Psoas muscle (tissue), 8 donors: Measurements from ENCODE around the gene C7orf57. TPM values are rescaled to one million over a fixed set of nuclear protein-coding genes. Genes with fewer than 3 reads are reported as not detected.

ENCODE experiments used
- ATAC-seq, 4 donors: fragments of 200-7000 bp; cut with Tn5 transposase; one replicate each; pipeline ENCODE4 v1.9.1; 2020; ENCODE audit warnings: moderate library complexity in 3 of 4, mild to moderate bottlenecking in 2 of 4
- DNase-seq, 2 donors: peaks; one replicate each; pipeline ENCODE4 v3.0.0-alpha.2; 2020
- H3K27ac ChIP-seq: fragments of 200-600 bp; one replicate; pipeline ENCODE4 v1.8.0; 2022
- H3K27me3 ChIP-seq, 3 donors: fragments of 200-600 bp in 1 of 3; one replicate each; pipeline versions ENCODE4 v1.6.1 to v1.8.0; 2013 to 2022; ENCODE audit warnings: low read length in 2 of 3, mild to moderate bottlenecking in 2 of 3, moderate library complexity in 1 of 3; ENCODE audit not compliant: insufficient read depth in 3 of 3
- H3K36me3 ChIP-seq, 2 donors: fragments of 200-600 bp in 1 of 2; one replicate each; pipeline versions ENCODE4 v1.6.1 to v1.8.0; 2013 to 2022; ENCODE audit warnings: low read depth in 1 of 2, mild to moderate bottlenecking in 1 of 2, moderate library complexity in 1 of 2; ENCODE audit not compliant: insufficient read depth in 1 of 2
- H3K4me1 ChIP-seq: fragments of 200-600 bp; one replicate; pipeline ENCODE4 v1.8.0; 2022
- H3K4me3 ChIP-seq: fragments of 200-600 bp; one replicate; pipeline ENCODE4 v1.8.0; 2022; ENCODE audit warnings: mild to moderate bottlenecking
- H3K9me3 ChIP-seq: fragments of 200-600 bp; one replicate; pipeline ENCODE4 v1.8.0; 2022
- WGBS, 3 donors: extraction: QIAGEN DNeasy Blood & Tissue Kit; methylation state at CpG; one replicate each; pipeline versions ENCODE4 v1.1.6 to v1.1.7; 2013; 5-methylcytosine and 5-hydroxymethylcytosine counted together
- intact Hi-C, 2 donors: fragments of 100-400 bp; cut with DNase I; formaldehyde crosslinking; loops; one replicate each; pipeline versions ENCODE4 v1.11.0 to v1.14.2; 2022
- polyA plus RNA-seq, 3 donors: library from polyadenylated mRNA; stranded (reverse); fragments of 200-250 nt; gene quantifications; one replicate each; pipeline ENCODE4 v1.2.3, GENCODE V29; 2013
- total RNA-seq, 4 donors: library from RNA; stranded (reverse); fragmentation: NEBNext Ultra II Directional in 2 of 4; extraction: Animal tissue kit (Norgen Biotek cat#: 25700) in 2 of 4; gene quantifications; one replicate each; pipeline versions ENCODE4 v1.2.1 to v1.2.4, GENCODE V29; 2021 to 2023
- TF ChIP-seq, protein P1 (sequence below): fragments of 200-600 bp; IDR thresholded peaks from one replicate; pipeline ENCODE4 v1.8.0; 2022; ENCODE audit warnings: antibody characterized with exemption
- donor health status: healthy with polysubstance abuse.
- donor health status: DM: no; HTN: no; CAD: no; lungs with moderate emphysema.
- donor health status: Bipolar disorder and iron deficiency.
- donor health status: healthy.
- donor health status: DM: yes; HTN: yes; CAD: no.
- donor health status: DM: no; HTN: no; CAD: no.
- donor health status: DM: no; HTN: no; CAD: no.
- donor health status: DM: yes; HTN: yes; CAD: no.

The C7orf57 gene
- total and polyA plus RNA-seq, 7 donors = 0.01 to 0.06 TPM; not detected in 5

DNA sequence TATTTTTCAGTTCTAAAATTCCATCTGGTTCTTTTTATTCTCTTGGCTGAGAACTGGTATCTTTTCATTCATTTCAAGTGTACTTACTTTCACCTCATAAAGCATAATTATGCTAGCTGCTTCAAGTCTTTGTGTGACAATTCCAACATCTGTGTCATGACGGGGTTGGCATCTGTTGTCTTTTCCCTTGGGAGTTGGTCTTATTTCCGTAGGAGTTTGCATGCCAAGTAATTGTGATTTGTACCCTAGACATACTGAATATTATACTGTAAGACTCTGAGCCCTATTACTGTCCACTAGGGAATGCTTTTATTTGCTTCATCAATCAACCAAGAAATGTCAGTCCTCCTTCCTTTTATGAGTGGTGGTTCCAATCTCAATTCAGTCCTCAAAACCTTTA lies 31.3 kb upstream of the C7orf57 start:
- no peaks in the 10 kb centered on the region for H3K36me3 ChIP-seq
- intact Hi-C loops = no loop called here
- WGBS, 3 donors = 7 to 12% (median 7%) methylated on average over 2 of the region's 2 CpGs
- H3K9me3 ChIP-seq = no peaks in the 10 kb centered on the region
- no peaks in the 10 kb centered on the region for H3K27me3 ChIP-seq
- H3K4me1 ChIP-seq = no peaks in the 10 kb centered on the region
- TF ChIP-seq, protein P1, sequence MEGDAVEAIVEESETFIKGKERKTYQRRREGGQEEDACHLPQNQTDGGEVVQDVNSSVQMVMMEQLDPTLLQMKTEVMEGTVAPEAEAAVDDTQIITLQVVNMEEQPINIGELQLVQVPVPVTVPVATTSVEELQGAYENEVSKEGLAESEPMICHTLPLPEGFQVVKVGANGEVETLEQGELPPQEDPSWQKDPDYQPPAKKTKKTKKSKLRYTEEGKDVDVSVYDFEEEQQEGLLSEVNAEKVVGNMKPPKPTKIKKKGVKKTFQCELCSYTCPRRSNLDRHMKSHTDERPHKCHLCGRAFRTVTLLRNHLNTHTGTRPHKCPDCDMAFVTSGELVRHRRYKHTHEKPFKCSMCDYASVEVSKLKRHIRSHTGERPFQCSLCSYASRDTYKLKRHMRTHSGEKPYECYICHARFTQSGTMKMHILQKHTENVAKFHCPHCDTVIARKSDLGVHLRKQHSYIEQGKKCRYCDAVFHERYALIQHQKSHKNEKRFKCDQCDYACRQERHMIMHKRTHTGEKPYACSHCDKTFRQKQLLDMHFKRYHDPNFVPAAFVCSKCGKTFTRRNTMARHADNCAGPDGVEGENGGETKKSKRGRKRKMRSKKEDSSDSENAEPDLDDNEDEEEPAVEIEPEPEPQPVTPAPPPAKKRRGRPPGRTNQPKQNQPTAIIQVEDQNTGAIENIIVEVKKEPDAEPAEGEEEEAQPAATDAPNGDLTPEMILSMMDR = no peak
- H3K4me3 ChIP-seq = no peak overlapping the region
- H3K27ac ChIP-seq = no peak overlapping the region
- DNase-seq = no peak
- no peak for ATAC-seq

DNA sequence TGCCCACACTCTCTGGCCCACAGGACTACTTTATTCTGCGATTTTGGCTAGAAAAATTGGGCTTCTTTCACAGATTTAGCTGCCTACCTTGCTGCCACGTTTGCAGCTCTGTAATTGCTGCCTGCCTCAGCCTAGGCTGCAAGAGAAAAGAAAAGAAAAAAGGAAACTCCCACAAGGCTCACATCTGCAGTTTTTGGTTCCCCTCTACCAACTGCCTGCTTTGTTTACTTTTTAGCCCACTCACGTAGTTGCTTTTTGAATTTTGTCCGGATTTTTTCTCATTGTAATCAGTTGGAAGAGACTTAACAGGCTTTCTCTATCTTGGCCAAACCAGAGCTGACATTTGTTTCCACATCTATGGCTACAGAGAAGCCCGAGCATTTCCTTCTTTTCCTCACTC lies 30.7 kb upstream of the C7orf57 start:
- no peaks in the 10 kb centered on the region for H3K9me3 ChIP-seq
- H3K27me3 ChIP-seq = no peaks in the 10 kb centered on the region
- DNase-seq (no peak), ATAC-seq (no peak)
- H3K4me1 ChIP-seq = no peaks in the 10 kb centered on the region
- 17 to 35% (median 23%) methylated on average over 5 of the region's 5 CpGs for WGBS, 3 donors
- no peak overlapping the region for H3K4me3 ChIP-seq
- intact Hi-C loops = no loop called here
- H3K27ac ChIP-seq = no peak overlapping the region
- H3K36me3 ChIP-seq = no peaks in the 10 kb centered on the region
- TF ChIP-seq, protein P1 = no peak

DNA sequence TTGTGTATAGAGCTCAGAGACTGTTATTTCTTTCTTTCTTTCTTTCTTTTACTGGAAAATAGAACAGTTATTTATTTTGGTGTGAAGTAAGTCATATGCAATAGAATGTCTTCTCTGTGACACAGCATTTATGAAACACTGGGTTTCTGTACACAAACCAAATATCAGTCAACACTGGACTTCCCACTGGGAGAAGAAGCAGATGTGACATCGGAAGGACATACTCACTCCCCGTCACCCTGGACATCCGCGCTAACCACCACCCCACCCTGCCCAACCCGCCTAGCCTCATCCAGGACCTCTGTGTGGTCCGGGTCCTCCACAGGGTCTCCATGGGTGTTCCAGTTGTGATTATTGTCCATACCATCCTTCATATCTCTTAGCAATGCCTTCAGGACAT lies 28.5 kb upstream of the C7orf57 start:
- no peaks in the 10 kb centered on the region for H3K9me3 ChIP-seq
- no peak overlapping the region for H3K4me3 ChIP-seq
- ATAC-seq (no peak), DNase-seq (no peak)
- H3K27me3 ChIP-seq = no peaks in the 10 kb centered on the region
- no peak overlapping the region for H3K27ac ChIP-seq
- TF ChIP-seq, protein P1 = no peak
- H3K4me1 ChIP-seq = no peaks in the 10 kb centered on the region
- intact Hi-C loops = no loop called here
- WGBS, 3 donors = 79 to 91% (median 91%) methylated on average over 6 of the region's 6 CpGs
- H3K36me3 ChIP-seq = no peaks in the 10 kb centered on the region

DNA sequence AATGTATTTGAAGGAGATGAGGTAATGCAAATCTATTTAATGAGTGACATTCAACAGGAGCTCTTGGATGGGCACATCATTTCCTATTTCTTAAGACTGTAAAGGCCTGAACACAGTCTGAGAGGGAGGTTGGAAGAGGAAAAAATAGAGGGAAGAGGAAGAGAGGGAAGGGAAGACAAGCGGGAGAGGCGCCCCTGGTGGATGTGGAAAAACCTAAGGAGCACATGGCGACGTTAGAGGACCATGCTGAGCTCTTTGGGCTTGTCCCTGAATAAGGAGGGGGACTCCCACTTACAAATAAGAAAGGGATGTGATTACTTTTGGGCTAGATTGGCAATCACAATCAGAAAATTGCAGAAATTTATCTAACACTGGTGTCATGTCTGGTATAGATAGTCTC lies 26.1 kb upstream of the C7orf57 start:
- H3K9me3 ChIP-seq = no peaks in the 10 kb centered on the region
- H3K27me3 ChIP-seq = no peaks in the 10 kb centered on the region
- H3K27ac ChIP-seq = no peak overlapping the region
- no peak overlapping the region for H3K4me3 ChIP-seq
- ATAC-seq (no peak), DNase-seq (no peak)
- H3K36me3 ChIP-seq = no peaks in the 10 kb centered on the region
- TF ChIP-seq, protein P1 = no peak
- intact Hi-C loops = no loop called here
- H3K4me1 ChIP-seq = no peaks in the 10 kb centered on the region
- WGBS, 3 donors = 70 to 84% (median 84%) methylated on average over 4 of the region's 4 CpGs

DNA sequence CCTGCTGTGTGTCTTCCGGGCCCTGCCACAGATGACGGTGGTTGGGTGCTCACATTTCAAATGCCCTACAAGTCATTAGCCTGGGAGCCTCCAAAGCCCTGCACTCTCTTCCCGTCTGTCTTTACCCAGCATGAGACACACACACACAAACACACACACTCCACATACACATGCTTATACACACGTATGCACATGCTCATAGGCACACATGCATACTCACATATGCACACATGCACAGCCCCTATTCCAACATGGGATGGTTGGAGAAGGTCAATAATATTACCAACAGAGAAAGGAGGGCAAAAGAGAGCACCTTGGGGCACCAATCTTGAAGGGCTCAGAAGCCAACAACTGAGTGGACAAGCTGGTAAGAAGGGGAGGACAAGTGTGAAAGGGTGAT lies 25.4 kb upstream of the C7orf57 start:
- WGBS, 3 donors = 75 to 84% (median 78%) methylated on average over 4 of the region's 4 CpGs
- TF ChIP-seq, protein P1 = no peak

More for the DNA sequence above, 25.4 kb upstream of the C7orf57 start:
- Histone ChIP-seq H3K27ac (no peak overlapping the region), H3K36me3 (no peaks in the 10 kb centered on the region), H3K27me3 (no peaks in the 10 kb centered on the region), H3K9me3 (no peaks in the 10 kb centered on the region), H3K4me1 (no peaks in the 10 kb centered on the region), H3K4me3 (no peak overlapping the region)
- intact Hi-C loops = no loop called here
- ATAC-seq = no peak
- no peak for DNase-seq
